Measurements from ENCODE around the gene KIFBP.
"Not testable (repeated sequence)": the region's sequence is repeated elsewhere in the genome, so short reads cannot be mapped to it uniquely, and the experiment has no call there.

The KIFBP gene

GRCh38 chr10:68988530-68989316, at the start of gene KIFBP:
Gene KIFBP (plus strand): TSS chr10:68988803. CDS start chr10:68988833, 30 bp downstream.
- DNase-seq (ENCODE audit: insufficient read length, low spot score), result peak; percentile 75
- FAIRE-seq, result peak; percentile 81
- TF ChIP-seq CTCF (IDR thresholded peaks at IDR 0.05; ENCODE audit: insufficient read depth, missing control alignments), result peak; percentile 56

GRCh38 chr10:68938884-68939283, 49.7 kb upstream of the KIFBP start:
- FAIRE-seq (no peak), DNase-seq (ENCODE audit: insufficient read length, low spot score) (no peak)
- TF ChIP-seq CTCF (IDR thresholded peaks at IDR 0.05; ENCODE audit: insufficient read depth, missing control alignments), result no peak

GRCh38 chr10:68940917-68941316, 47.7 kb upstream of the KIFBP start:
- not testable (repeated sequence) for FAIRE-seq; DNase-seq (ENCODE audit: insufficient read length, low spot score)

GRCh38 chr10:68950598-68950997, 38.0 kb upstream of the KIFBP start:
- FAIRE-seq, result no peak
- no peak for TF ChIP-seq CTCF (IDR thresholded peaks at IDR 0.05; ENCODE audit: insufficient read depth, missing control alignments)
- no peak for DNase-seq (ENCODE audit: insufficient read length, low spot score)

- no peak for FAIRE-seq
Observed at GRCh38 chr10:68954904-68955303, 33.7 kb upstream of the KIFBP start.

GRCh38 chr10:68955355-68955831, 33.2 kb upstream of the KIFBP start:
- FAIRE-seq (no peak), DNase-seq (ENCODE audit: insufficient read length, low spot score) (no peak)
- TF ChIP-seq CTCF (IDR thresholded peaks at IDR 0.05; ENCODE audit: insufficient read depth, missing control alignments), result no peak

More at GRCh38 chr10:68954904-68955303, 33.7 kb upstream of the KIFBP start:
- TF ChIP-seq CTCF (IDR thresholded peaks at IDR 0.05; ENCODE audit: insufficient read depth, missing control alignments), result no peak
- no peak for DNase-seq (ENCODE audit: insufficient read length, low spot score)

GRCh38 chr10:68955832-68956532, 32.6 kb upstream of the KIFBP start, which contains the start of gene DDX21:
Gene DDX21 (plus strand): TSS chr10:68956170. CDS start chr10:68956226, 56 bp downstream.
- DNase-seq (ENCODE audit: insufficient read length, low spot score) (peak; percentile 93), FAIRE-seq (no peak)
- TF ChIP-seq CTCF (IDR thresholded peaks at IDR 0.05; ENCODE audit: insufficient read depth, missing control alignments), result peak; percentile 59
